ENCODE measurements around the gene FNIP2. TPM values are rescaled to one million over a fixed set of nuclear protein-coding genes. Genes with fewer than 3 reads are reported as not detected.

The FNIP2 gene
- total RNA-seq, 3 donors from 2014 or later = 61.8 to 94.1 (median 73.4) TPM

DNA sequence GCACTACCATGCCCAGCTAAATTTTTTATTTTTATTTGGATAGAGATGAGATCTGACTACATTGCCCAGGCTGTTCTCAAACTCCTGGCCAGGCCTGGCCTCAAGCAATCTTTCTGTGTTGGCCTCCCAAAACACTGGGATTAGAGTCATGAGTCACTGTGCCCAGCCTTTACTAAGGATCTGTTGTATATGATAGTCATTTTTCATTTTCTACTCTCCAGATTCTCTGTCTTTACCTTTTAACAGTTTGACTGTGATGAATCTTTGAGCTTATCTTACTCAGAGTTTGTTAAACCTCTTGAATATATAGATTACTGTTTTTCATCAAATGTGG is 161.8 kb downstream of the FNIP2 start:
- DNase-seq (no peak), ATAC-seq (no peak)
- Histone ChIP-seq H3K9me3 (no peaks in the 10 kb centered on the region), H3K36me3 (ENCODE audit: low read depth) (no peaks in the 10 kb centered on the region), H3K4me3 (no peak overlapping the region), H3K4me1 (ENCODE audit: low read depth) (no peaks in the 10 kb centered on the region)
- intact Hi-C loops (cut with DNase I, micrococcal nuclease) = no loop called here
- TF ChIP-seq, protein P1, sequence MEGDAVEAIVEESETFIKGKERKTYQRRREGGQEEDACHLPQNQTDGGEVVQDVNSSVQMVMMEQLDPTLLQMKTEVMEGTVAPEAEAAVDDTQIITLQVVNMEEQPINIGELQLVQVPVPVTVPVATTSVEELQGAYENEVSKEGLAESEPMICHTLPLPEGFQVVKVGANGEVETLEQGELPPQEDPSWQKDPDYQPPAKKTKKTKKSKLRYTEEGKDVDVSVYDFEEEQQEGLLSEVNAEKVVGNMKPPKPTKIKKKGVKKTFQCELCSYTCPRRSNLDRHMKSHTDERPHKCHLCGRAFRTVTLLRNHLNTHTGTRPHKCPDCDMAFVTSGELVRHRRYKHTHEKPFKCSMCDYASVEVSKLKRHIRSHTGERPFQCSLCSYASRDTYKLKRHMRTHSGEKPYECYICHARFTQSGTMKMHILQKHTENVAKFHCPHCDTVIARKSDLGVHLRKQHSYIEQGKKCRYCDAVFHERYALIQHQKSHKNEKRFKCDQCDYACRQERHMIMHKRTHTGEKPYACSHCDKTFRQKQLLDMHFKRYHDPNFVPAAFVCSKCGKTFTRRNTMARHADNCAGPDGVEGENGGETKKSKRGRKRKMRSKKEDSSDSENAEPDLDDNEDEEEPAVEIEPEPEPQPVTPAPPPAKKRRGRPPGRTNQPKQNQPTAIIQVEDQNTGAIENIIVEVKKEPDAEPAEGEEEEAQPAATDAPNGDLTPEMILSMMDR (IDR thresholded peaks at IDR 0.05) = no peak

- DNase-seq (no peak), ATAC-seq (no peak)
- H3K36me3 ChIP-seq (ENCODE audit: low read depth) = no peaks in the 10 kb centered on the region
- H3K4me1 ChIP-seq (ENCODE audit: low read depth) = no peaks in the 10 kb centered on the region
- no peak overlapping the region for H3K4me3 ChIP-seq
- intact Hi-C loops (cut with DNase I, micrococcal nuclease) = no loop called here
- TF ChIP-seq, protein P1 (IDR thresholded peaks at IDR 0.05) = no peak
- H3K9me3 ChIP-seq = no peaks in the 10 kb centered on the region
Measured at GRCh38 chr4:158933236-158933635, 164.4 kb downstream of the FNIP2 start.

GRCh38 chr4:158934996-158935669 is 166.3 kb downstream of the FNIP2 start:
- intact Hi-C loops (cut with DNase I, micrococcal nuclease) = no loop called here
- TF ChIP-seq, protein P1 (IDR thresholded peaks at IDR 0.05) = no peak
- Histone ChIP-seq H3K4me1 (ENCODE audit: low read depth) (no peaks in the 10 kb centered on the region), H3K9me3 (no peaks in the 10 kb centered on the region), H3K36me3 (ENCODE audit: low read depth) (no peaks in the 10 kb centered on the region), H3K4me3 (no peak overlapping the region)
- ATAC-seq (no peak), DNase-seq (no peak)

- Histone ChIP-seq H3K4me3 (no peak overlapping the region), H3K36me3 (ENCODE audit: low read depth) (no peaks in the 10 kb centered on the region), H3K4me1 (ENCODE audit: low read depth) (no peaks in the 10 kb centered on the region), H3K9me3 (no peaks in the 10 kb centered on the region)
- DNase-seq = no peak
- intact Hi-C loops (cut with DNase I, micrococcal nuclease) = no loop called here
- TF ChIP-seq, protein P1 (IDR thresholded peaks at IDR 0.05) = no peak
- peak; percentile 39 for ATAC-seq
Measured at GRCh38 chr4:158936238-158936637, 167.4 kb downstream of the FNIP2 start.

DNA sequence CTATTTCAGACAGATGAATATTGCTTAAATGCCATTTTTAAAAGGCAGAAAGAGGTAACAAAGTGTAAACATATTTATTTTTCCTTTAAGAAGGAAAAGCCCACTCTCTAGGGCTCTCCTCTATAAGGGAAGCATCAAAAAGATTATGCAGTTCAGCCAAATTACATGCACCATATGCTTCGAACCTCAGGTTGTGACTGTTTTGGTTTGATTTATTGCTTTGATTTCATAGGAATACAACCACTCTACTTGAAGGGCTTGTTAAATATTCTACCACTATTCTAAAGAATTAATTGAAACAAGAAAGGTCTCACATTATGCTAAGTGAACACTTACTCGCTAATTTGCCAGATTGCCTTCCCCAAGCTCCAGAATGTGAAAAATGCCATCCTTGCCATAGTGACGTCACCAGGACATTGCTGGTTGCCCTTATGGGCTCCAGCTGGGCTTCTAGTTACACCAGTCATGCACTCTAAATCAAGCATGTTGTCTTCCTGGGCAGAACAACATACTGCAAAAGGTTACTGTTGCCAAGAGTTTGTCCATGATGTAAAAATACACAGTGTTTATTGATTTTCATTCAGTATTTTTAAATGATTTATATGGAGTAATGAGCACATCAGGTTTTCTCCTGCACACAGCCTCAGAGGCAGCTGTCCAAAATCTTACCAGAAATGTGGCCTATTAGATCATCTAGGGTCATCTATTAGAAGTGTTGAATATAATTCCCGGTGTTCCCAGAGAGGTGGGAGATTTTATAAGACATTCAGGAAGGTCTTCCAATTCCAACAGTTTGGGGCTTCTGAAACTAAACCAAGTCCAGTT is 169.6 kb downstream of the FNIP2 start:
- no peak for DNase-seq

More for the DNA sequence above, 169.6 kb downstream of the FNIP2 start:
- H3K9me3 ChIP-seq = no peaks in the 10 kb centered on the region
- ATAC-seq = no peak
- intact Hi-C loops (cut with DNase I, micrococcal nuclease) = no loop called here
- TF ChIP-seq, protein P1 (IDR thresholded peaks at IDR 0.05) = no peak
- H3K36me3 ChIP-seq (ENCODE audit: low read depth) = no peaks in the 10 kb centered on the region
- no peaks in the 10 kb centered on the region for H3K4me1 ChIP-seq (ENCODE audit: low read depth)
- H3K4me3 ChIP-seq = no peak overlapping the region
